GM23338 (cell line): Measurements from ENCODE around the gene TSHZ2. TPM values are rescaled to one million over a fixed set of nuclear protein-coding genes. Genes with fewer than 3 reads are reported as not detected.

Experiments
- ATAC-seq: fragments of 200-7000 bp; cut with Tn5 transposase; 3 replicates; pipeline ENCODE4 v1.9.1; 2020
- DNase-seq: peaks from one replicate; pipeline ENCODE4 v3.0.0-alpha.2; 2015; ENCODE audit warnings: low spot score
- H2AFZ ChIP-seq: fragments of 200-600 bp; sonication (generic); 2 replicates; pipeline ENCODE4 v1.8.0; 2016; ENCODE audit warnings: antibody characterized with exemption, mild to moderate bottlenecking, moderate library complexity
- H3F3A ChIP-seq: fragments of 200-600 bp; sonication (generic); replicated peaks from 2 replicates; pipeline ENCODE4 v1.8.0; 2017; ENCODE audit warnings: antibody characterized with exemption, mixed run types, low read depth
- H3K27ac ChIP-seq: fragments of 200-600 bp; sonication (generic); 2 replicates; pipeline ENCODE4 v1.6.1; 2016; ENCODE audit warnings: low read depth
- H3K27me3 ChIP-seq: fragments of 200-600 bp; sonication (generic); 2 replicates; pipeline ENCODE4 v1.8.0; 2016; ENCODE audit warnings: mild to moderate bottlenecking, mixed run types, moderate library complexity; ENCODE audit not compliant: insufficient read depth
- H3K36me3 ChIP-seq: fragments of 200-600 bp; sonication (generic); 2 replicates; pipeline ENCODE4 v1.8.0; 2016; ENCODE audit warnings: mild to moderate bottlenecking; ENCODE audit not compliant: insufficient read depth
- H3K4me1 ChIP-seq: fragments of 200-600 bp; sonication (generic); 2 replicates; pipeline ENCODE4 v1.8.0; 2016; ENCODE audit warnings: mild to moderate bottlenecking, moderate library complexity; ENCODE audit not compliant: insufficient read depth
- H3K4me2 ChIP-seq: fragments of 200-600 bp; sonication (generic); 2 replicates; pipeline ENCODE4 v1.7.1; 2017; ENCODE audit warnings: mixed run types
- H3K4me3 ChIP-seq: fragments of 200-600 bp; sonication (generic); 2 replicates; pipeline ENCODE4 v1.6.1; 2016; ENCODE audit warnings: mixed run types
- H3K79me2 ChIP-seq: fragments of 200-600 bp; sonication (generic); replicated peaks from 2 replicates; pipeline ENCODE4 v1.8.0; 2017; ENCODE audit warnings: mild to moderate bottlenecking; ENCODE audit not compliant: insufficient read depth
- H3K9me2 ChIP-seq: fragments of 200-600 bp; sonication (generic); 2 replicates; pipeline ENCODE4 v1.8.0; 2017; ENCODE audit not compliant: insufficient read depth
- H4K20me1 ChIP-seq: fragments of 200-600 bp; sonication (generic); replicated peaks from 2 replicates; pipeline ENCODE4 v1.8.0; 2017; ENCODE audit warnings: mild to moderate bottlenecking; ENCODE audit not compliant: insufficient read depth
- H3K27ac Mint-ChIP-seq: 2 replicates; pipeline ENCODE4 v1.8.0; 2020; ENCODE audit warnings: inconsistent platforms, mild to moderate bottlenecking, moderate library complexity, mixed read lengths
- H3K27me3 Mint-ChIP-seq: 3 replicates; pipeline ENCODE4 v1.8.0; 2022; ENCODE audit warnings: low read depth, mild to moderate bottlenecking, moderate library complexity, mixed read lengths, inconsistent platforms; ENCODE audit not compliant: insufficient read depth, poor library complexity
- H3K36me3 Mint-ChIP-seq: 3 replicates; pipeline ENCODE4 v1.8.0; 2021; ENCODE audit warnings: low read depth, mild to moderate bottlenecking, inconsistent platforms, moderate library complexity, mixed read lengths
- H3K4me1 Mint-ChIP-seq: 3 replicates; pipeline ENCODE4 v1.8.0; 2020; ENCODE audit warnings: mild to moderate bottlenecking, inconsistent platforms, mixed read lengths
- H3K4me3 Mint-ChIP-seq: 3 replicates; pipeline ENCODE4 v1.8.0; 2021; ENCODE audit warnings: moderate library complexity, mild to moderate bottlenecking, inconsistent platforms, mixed read lengths
- H3K9me3 Mint-ChIP-seq: 3 replicates; pipeline ENCODE4 v1.8.0; 2020; ENCODE audit warnings: moderate library complexity, mild to moderate bottlenecking, inconsistent platforms, mixed read lengths
- CREB1 ChIP-seq: fragments of 250-450 bp; sonication (Bioruptor Pico); IDR thresholded peaks from 2 replicates; pipeline ENCODE4 v1.5.0; 2020; ENCODE audit warnings: low read depth, mild to moderate bottlenecking, moderate library complexity
- CTCF ChIP-seq, 2 experiments: fragments of 200-600 bp in 1 of 2; sonication (generic) in 1 of 2; conservative IDR thresholded peaks; 2 replicates each; pipeline versions ENCODE4 v1.5.1 to v1.6.1; 2016 to 2017; ENCODE audit warnings: antibody characterized with exemption in 2 of 2, low read depth in 2 of 2, mild to moderate bottlenecking in 2 of 2, moderate library complexity in 1 of 2
- ETS1 ChIP-seq: IDR thresholded peaks from 2 replicates; pipeline ENCODE4 v1.6.1; 2016; ENCODE audit warnings: antibody characterized with exemption
- EZH2 ChIP-seq: fragments of 200-600 bp; sonication (generic); IDR thresholded peaks from one replicate; pipeline ENCODE4 v1.8.0; 2017; ENCODE audit warnings: antibody characterized with exemption, mild to moderate bottlenecking, low read depth; ENCODE audit not compliant: unreplicated experiment
- JUNB ChIP-seq: IDR thresholded peaks from one replicate; pipeline ENCODE4 v1.6.1; 2016; ENCODE audit warnings: antibody characterized with exemption; ENCODE audit not compliant: unreplicated experiment
- NANOG ChIP-seq: IDR thresholded peaks from 2 replicates; pipeline ENCODE4 v1.6.1; 2016; ENCODE audit warnings: antibody characterized with exemption, borderline replicate concordance
- POLR2AphosphoS5 ChIP-seq: IDR thresholded peaks from 2 replicates; pipeline ENCODE4 v1.6.1; 2016; ENCODE audit warnings: antibody characterized with exemption, low read depth
- REST ChIP-seq: IDR thresholded peaks from one replicate; pipeline ENCODE4 v1.6.1; 2018; ENCODE audit warnings: antibody characterized with exemption; ENCODE audit not compliant: unreplicated experiment
- STAT1 ChIP-seq: IDR thresholded peaks from one replicate; pipeline ENCODE4 v1.6.1; 2016; ENCODE audit warnings: antibody characterized with exemption; ENCODE audit not compliant: unreplicated experiment
- ZNF462 ChIP-seq: fragments of 250-450 bp; sonication (Bioruptor Pico); IDR thresholded peaks from 2 replicates; pipeline ENCODE4 v1.5.0; 2020; ENCODE audit warnings: mild to moderate bottlenecking, moderate library complexity
- polyA plus RNA-seq: library from polyadenylated mRNA; unstranded; fragments of >200 nt; fragmentation: Nextera tagmentation; extraction: Ambion mirVana; gene quantifications from 2 replicates; pipeline ENCODE4 v1.2.1, GENCODE V29; 2016
- total RNA-seq: library from RNA; depleted of rRNA; stranded (reverse); fragments of >200 nt; shearing (Covaris generic); gene quantifications from 2 replicates; pipeline ENCODE4 v1.2.3, GENCODE V29; 2014

The TSHZ2 gene
- total and polyA plus RNA-seq, 2 experiments from 2014 or later = 0.49 to 1.3 TPM

- Histone ChIP-seq H3K4me2 (no peak overlapping the region), H3F3A (no peaks in the 10 kb centered on the region), H3K27ac (no peak overlapping the region), H4K20me1 (no peaks in the 10 kb centered on the region), H3K27me3 (no peaks in the 10 kb centered on the region), H3K79me2 (no peaks in the 10 kb centered on the region), H3K36me3 (no peaks in the 10 kb centered on the region), H3K4me3 (no peak overlapping the region), H3K4me1 (0 out of 2 replicates have a peak, but pooled peaks cover 5% of the 10 kb centered on the region), H2AFZ (no peak overlapping the region), H3K9me2 (no peaks in the 10 kb centered on the region)
- H3K36me3 Mint-ChIP-seq = no peaks in the 10 kb centered on the region
- DNase-seq = no peak
- H3K9me3 Mint-ChIP-seq = no peaks in the 10 kb centered on the region
- ATAC-seq = no peak
- no peak overlapping the region for H3K27ac Mint-ChIP-seq
- peaks cover 12% of the 10 kb centered on the region for H3K4me1 Mint-ChIP-seq
- no peak for TF ChIP-seq STAT1
- no peak for TF ChIP-seq JUNB
- no peak for TF ChIP-seq NANOG
- TF ChIP-seq ZNF462 (CRISPR knock-in tag) = no peak
- TF ChIP-seq REST = no peak
- TF ChIP-seq CTCF (conservative IDR thresholded peaks at IDR 0.05; ENCODE audit: low read depth in 2 of 2) = no peak
- TF ChIP-seq ETS1 = no peak
- no peak for TF ChIP-seq POLR2AphosphoS5
- no peak for TF ChIP-seq CREB1 (CRISPR knock-in tag)
- no peak for TF ChIP-seq EZH2
- H3K4me3 Mint-ChIP-seq = no peak overlapping the region
- H3K27me3 Mint-ChIP-seq = no peaks in the 10 kb centered on the region
Measured at GRCh38 chr20:53080687-53080962, 108.5 kb downstream of the TSHZ2 start.
